Esophagus squamous epithelium (tissue), 5 donors: ENCODE measurements around the gene PHKA1. TPM values are rescaled to one million over a fixed set of nuclear protein-coding genes. Genes with fewer than 3 reads are reported as not detected.

Experiments
- DNase-seq: peaks from one replicate; lab custom pipeline; 2025; lab: John Stamatoyannopoulos, UW
- H3K27ac ChIP-seq, 4 donors: fragments of 200-600 bp; sonication (generic); one replicate each; pipeline ENCODE4 v1.5.1; 2016 to 2019; ENCODE audit warnings: mild to moderate bottlenecking in 1 of 4
- H3K27me3 ChIP-seq, 4 donors: fragments of 200-600 bp; sonication (generic); 1 replicate in 3 of 4; 2 replicates in 1 of 4; pipeline versions ENCODE4 v1.5.1 to v1.6.0; 2017 to 2021; ENCODE audit warnings: antibody characterized with exemption in 1 of 4
- H3K36me3 ChIP-seq, 3 donors: fragments of 200-600 bp; sonication (generic); one replicate each; pipeline ENCODE4 v1.5.1; 2016 to 2019
- H3K4me1 ChIP-seq, 3 donors: fragments of 200-600 bp; sonication (generic); one replicate each; pipeline ENCODE4 v1.5.1; 2017 to 2019
- H3K4me3 ChIP-seq, 4 donors: fragments of 200-600 bp; sonication (generic); 1 replicate in 3 of 4; 2 replicates in 1 of 4; pipeline ENCODE4 v1.5.1; 2016 to 2019; ENCODE audit warnings: mild to moderate bottlenecking in 2 of 4, moderate library complexity in 1 of 4
- H3K9me3 ChIP-seq, 3 donors: fragments of 200-600 bp; sonication (generic); one replicate each; pipeline ENCODE4 v1.5.1; 2016 to 2019
- POLR2A ChIP-seq, 4 donors: fragments of 450-650 bp; IDR thresholded peaks; one replicate each; pipeline ENCODE4 v1.6.1; 2017; ENCODE audit warnings: antibody characterized with exemption in 4 of 4, mild to moderate bottlenecking in 4 of 4, moderate library complexity in 3 of 4
- WGBS, 2 donors: methylation state at CpG; one replicate each; pipeline ENCODE4 v1.1.5; 2018; 5-methylcytosine and 5-hydroxymethylcytosine counted together
- intact Hi-C: fragments of 100-400 bp; cut with DNase I; formaldehyde crosslinking; loops from one replicate; pipeline ENCODE4 v1.15.0; 2022
- total RNA-seq, 4 donors: library from RNA; depleted of rRNA; stranded (reverse); fragments of >200 nt; gene quantifications; one replicate each; pipeline ENCODE4 v1.1.0, GENCODE V29; 2016
- TF ChIP-seq, protein P1 (sequence below), 6 experiments: fragments of 450-650 bp in 4 of 6; fragments of 200-600 bp in 2 of 6; sonication (generic) in 2 of 6; IDR thresholded peaks; one replicate each; pipeline ENCODE4 v1.5.1; 2016 to 2019; ENCODE audit warnings: antibody characterized with exemption in 6 of 6, mild to moderate bottlenecking in 4 of 6, moderate library complexity in 4 of 6
- donor health status: DM: yes; HTN: yes; CAD: no.

Gene PHKA1
- total RNA-seq, 4 donors from 2014 or later, result 5.6 to 10.3 (median 7.2) TPM

- Histone ChIP-seq H3K27ac (no peak overlapping the region), H3K27me3 (no peaks in the 10 kb centered on the region), H3K36me3 (no peaks in the 10 kb centered on the region), H3K4me3 (no peak overlapping the region), H3K4me1 (peaks cover 0 to 16% (median 0%) of the 10 kb centered on the region in 3 donors), H3K9me3 (no peaks in the 10 kb centered on the region)
- intact Hi-C loops, result no loop called here
- no peak for DNase-seq
- TF ChIP-seq, protein P1, sequence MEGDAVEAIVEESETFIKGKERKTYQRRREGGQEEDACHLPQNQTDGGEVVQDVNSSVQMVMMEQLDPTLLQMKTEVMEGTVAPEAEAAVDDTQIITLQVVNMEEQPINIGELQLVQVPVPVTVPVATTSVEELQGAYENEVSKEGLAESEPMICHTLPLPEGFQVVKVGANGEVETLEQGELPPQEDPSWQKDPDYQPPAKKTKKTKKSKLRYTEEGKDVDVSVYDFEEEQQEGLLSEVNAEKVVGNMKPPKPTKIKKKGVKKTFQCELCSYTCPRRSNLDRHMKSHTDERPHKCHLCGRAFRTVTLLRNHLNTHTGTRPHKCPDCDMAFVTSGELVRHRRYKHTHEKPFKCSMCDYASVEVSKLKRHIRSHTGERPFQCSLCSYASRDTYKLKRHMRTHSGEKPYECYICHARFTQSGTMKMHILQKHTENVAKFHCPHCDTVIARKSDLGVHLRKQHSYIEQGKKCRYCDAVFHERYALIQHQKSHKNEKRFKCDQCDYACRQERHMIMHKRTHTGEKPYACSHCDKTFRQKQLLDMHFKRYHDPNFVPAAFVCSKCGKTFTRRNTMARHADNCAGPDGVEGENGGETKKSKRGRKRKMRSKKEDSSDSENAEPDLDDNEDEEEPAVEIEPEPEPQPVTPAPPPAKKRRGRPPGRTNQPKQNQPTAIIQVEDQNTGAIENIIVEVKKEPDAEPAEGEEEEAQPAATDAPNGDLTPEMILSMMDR (IDR thresholded peaks at IDR 0.05), result no peak
- no peak for TF ChIP-seq POLR2A (IDR thresholded peaks at IDR 0.05)
Observed at GRCh38 chrX:72624194-72624593, 89.9 kb downstream of the PHKA1 start.

- no peak for DNase-seq
- 26 to 37% methylated on average over 3 to 4 of the region's 4 CpGs for WGBS, 2 donors
- Histone ChIP-seq H3K4me3 (no peak overlapping the region), H3K27me3 (no peaks in the 10 kb centered on the region), H3K4me1 (peaks cover 0 to 16% (median 0%) of the 10 kb centered on the region in 3 donors), H3K27ac (peak overlapping the region; percentile 55 to 79 (median 59)), H3K9me3 (no peaks in the 10 kb centered on the region), H3K36me3 (no peaks in the 10 kb centered on the region)
- TF ChIP-seq, protein P1 (IDR thresholded peaks at IDR 0.05), result no peak
- no peak for TF ChIP-seq POLR2A (IDR thresholded peaks at IDR 0.05)
- intact Hi-C loops, result no loop called here
Observed at GRCh38 chrX:72621625-72622485, 92.3 kb downstream of the PHKA1 start.

GRCh38 chrX:72621163-72621562 lies 92.9 kb downstream of the PHKA1 start:
- TF ChIP-seq, protein P1 (IDR thresholded peaks at IDR 0.05), result no peak
- TF ChIP-seq POLR2A (IDR thresholded peaks at IDR 0.05), result no peak
- no peaks in the 10 kb centered on the region for H3K36me3 ChIP-seq
- H3K4me1 ChIP-seq, result peaks cover 0 to 16% (median 0%) of the 10 kb centered on the region in 3 donors
- H3K9me3 ChIP-seq, result no peaks in the 10 kb centered on the region
- peak overlapping the region; percentile 55 to 79 (median 59) for H3K27ac ChIP-seq
- DNase-seq, result no peak
- no peaks in the 10 kb centered on the region for H3K27me3 ChIP-seq
- whole genome bisulfite sequencing, 2 donors, result 7% methylated on average over 1 of the region's 1 CpG; no CpG with 5 or more reads in 1 of the 2 donors
- intact Hi-C loops, result no loop called here
- no peak overlapping the region for H3K4me3 ChIP-seq

DNA sequence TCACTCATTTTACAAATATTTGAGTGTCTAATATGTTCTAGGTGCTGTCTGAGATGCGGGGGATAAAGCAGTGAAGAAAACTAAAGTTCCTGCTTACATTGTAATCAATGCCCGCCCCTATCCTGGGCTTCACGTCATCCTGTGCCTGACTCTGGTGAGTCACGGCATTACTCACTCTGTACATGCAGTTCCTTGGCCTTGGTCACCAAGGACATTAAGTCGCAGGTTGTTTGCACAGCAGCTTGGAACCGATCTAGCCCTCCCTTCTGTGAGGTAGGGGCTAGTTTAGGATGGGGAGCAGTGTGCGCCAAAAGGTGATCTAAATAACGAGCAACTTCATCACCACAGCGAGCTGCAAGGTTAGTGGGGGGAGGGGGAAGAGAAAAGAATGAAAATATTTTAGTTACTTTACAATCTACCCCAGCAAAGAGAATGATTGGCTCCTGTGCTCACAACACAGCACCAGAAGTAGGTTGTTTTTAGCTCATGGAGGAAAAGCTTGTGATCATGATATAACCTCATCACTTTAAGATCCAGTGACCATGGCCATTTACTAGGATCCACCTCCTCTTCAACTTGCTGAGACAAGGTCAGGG lies 93.5 kb downstream of the PHKA1 start:
- H3K4me3 ChIP-seq, result peak overlapping the region in 1 of 4 donors; percentile 16
- H3K27me3 ChIP-seq, result no peaks in the 10 kb centered on the region
- peaks cover 0 to 16% (median 0%) of the 10 kb centered on the region in 3 donors for H3K4me1 ChIP-seq
- WGBS, 2 donors, result 11 to 48% methylated on average over 6 to 9 of the region's 9 CpGs
- H3K27ac ChIP-seq, result peak overlapping the region; percentile 55 to 79 (median 59)
- TF ChIP-seq, protein P1 (IDR thresholded peaks at IDR 0.05), result no peak
- TF ChIP-seq POLR2A (IDR thresholded peaks at IDR 0.05), result peak in 1 of 4 donors; percentile 17
- no peak for DNase-seq
- H3K9me3 ChIP-seq, result no peaks in the 10 kb centered on the region
- H3K36me3 ChIP-seq, result no peaks in the 10 kb centered on the region
- intact Hi-C loops, result no loop called here

- TF ChIP-seq POLR2A (IDR thresholded peaks at IDR 0.05), result no peak
- TF ChIP-seq, protein P1 (IDR thresholded peaks at IDR 0.05), result peak in 3 of 6 experiments; percentile 10 to 32 (median 19)
- WGBS, 2 donors, result 66 to 80% methylated on average over 1 to 2 of the region's 2 CpGs
- intact Hi-C loops, result no loop called here
- no peak overlapping the region for H3K4me3 ChIP-seq
- DNase-seq, result no peak
- H3K9me3 ChIP-seq, result no peaks in the 10 kb centered on the region
- H3K36me3 ChIP-seq, result peaks cover 0 to 11% (median 0%) of the 10 kb centered on the region in 3 donors
- H3K27me3 ChIP-seq, result no peaks in the 10 kb centered on the region
- H3K27ac ChIP-seq, result no peak overlapping the region
- no peaks in the 10 kb centered on the region for H3K4me1 ChIP-seq
Observed at GRCh38 chrX:72609313-72609712, 104.8 kb downstream of the PHKA1 start.
